HEK293 (cell line): ENCODE results near the gene SLC27A2.

Source experiments
- CTCF ChIA-PET: fragments of 350-600 bp; formaldehyde crosslinking; extraction: SDS; loops from one replicate; lab custom pipeline; 2021; ENCODE audit warnings: antibody characterized with exemption; lab: Yijun Ruan, JAX
- POLR2A ChIA-PET: fragments of 300-600 bp; formaldehyde crosslinking; extraction: SDS; loops from one replicate; lab custom pipeline; 2020; ENCODE audit warnings: antibody characterized with exemption, inconsistent platforms; lab: Yijun Ruan, JAX
- H3K27ac ChIP-seq: fragments of 200-500 bp; sonication (Bioruptor generic); 2 replicates; pipeline ENCODE4 v1.5.1; 2014; ENCODE audit warnings: low read depth, low read length, control low read depth, inconsistent platforms; ENCODE audit errors: extremely low read depth
- H3K36me3 ChIP-seq, 2 experiments: fragments of 200-500 bp in 1 of 2; sonication (Bioruptor generic) in 1 of 2; 1 replicate in 1 of 2; 2 replicates in 1 of 2; pipeline ENCODE4 v1.5.1; 2014 to 2017; ENCODE audit warnings: inconsistent platforms in 2 of 2, low read length in 2 of 2; ENCODE audit not compliant: control insufficient read depth in 2 of 2, insufficient read depth in 1 of 2
- H3K4me1 ChIP-seq: fragments of 200-500 bp; sonication (Bioruptor generic); 2 replicates; pipeline ENCODE4 v1.5.1; 2014; ENCODE audit warnings: mild to moderate bottlenecking, low read length, inconsistent platforms; ENCODE audit not compliant: control insufficient read depth, insufficient read depth
- H3K4me3 ChIP-seq: 2 replicates; pipeline ENCODE4 v1.5.1; 2011; ENCODE audit warnings: low read depth, mild to moderate bottlenecking, control low read depth, low read length, moderate library complexity
- H3K9me3 ChIP-seq: fragments of 200-500 bp; sonication (Bioruptor generic); 2 replicates; pipeline ENCODE4 v1.5.1; 2014; ENCODE audit warnings: low read depth, low read length, inconsistent platforms; ENCODE audit not compliant: control insufficient read depth, insufficient read depth
- GLIS2 ChIP-seq: fragments of 450-650 bp; formaldehyde crosslinking; IDR thresholded peaks from 2 replicates; pipeline ENCODE4 v1.5.1; 2016; ENCODE audit warnings: missing biosample characterization, missing genetic modification characterization
- HOXC10 ChIP-seq: sonication (generic); formaldehyde crosslinking; IDR thresholded peaks from 2 replicates; pipeline ENCODE4 v1.8.1; 2023; ENCODE audit warnings: mild to moderate bottlenecking, missing genetic modification reagents
- SETDB1 ChIP-seq: IDR thresholded peaks from one replicate; pipeline ENCODE4 v1.6.1; 2017; ENCODE audit warnings: mild to moderate bottlenecking, low read length, moderate library complexity, mixed read lengths; ENCODE audit not compliant: insufficient read length
- TCF7L2 ChIP-seq: IDR thresholded peaks from 2 replicates; pipeline ENCODE4 v1.6.1; 2011; ENCODE audit warnings: low read depth, mild to moderate bottlenecking, inconsistent platforms, low read length, moderate library complexity, borderline replicate concordance
- YY1 ChIP-seq: fragments of 450-650 bp; formaldehyde crosslinking; IDR thresholded peaks from 2 replicates; pipeline ENCODE4 v1.5.1; 2018; ENCODE audit warnings: missing biosample characterization, missing genetic modification characterization
- ZBTB20 ChIP-seq: fragments of 450-650 bp; formaldehyde crosslinking; IDR thresholded peaks from 2 replicates; pipeline ENCODE4 v1.5.1; 2016; ENCODE audit warnings: missing biosample characterization, missing genetic modification characterization
- ZBTB21 ChIP-seq: fragments of 450-650 bp; formaldehyde crosslinking; IDR thresholded peaks from 2 replicates; pipeline ENCODE4 v1.5.1; 2017; ENCODE audit warnings: missing biosample characterization, missing genetic modification characterization
- ZBTB48 ChIP-seq: fragments of 450-650 bp; formaldehyde crosslinking; IDR thresholded peaks from 2 replicates; pipeline ENCODE4 v1.5.1; 2016; ENCODE audit warnings: missing biosample characterization, missing genetic modification characterization
- ZNF133 ChIP-seq: fragments of 450-650 bp; formaldehyde crosslinking; IDR thresholded peaks from 2 replicates; pipeline ENCODE4 v1.5.1; 2016; ENCODE audit warnings: missing biosample characterization, missing genetic modification characterization
- ZNF138 ChIP-seq: fragments of 450-650 bp; formaldehyde crosslinking; IDR thresholded peaks from 2 replicates; pipeline ENCODE4 v1.5.1; 2016; ENCODE audit warnings: missing biosample characterization, missing genetic modification characterization, borderline replicate concordance
- ZNF140 ChIP-seq: fragments of 450-650 bp; formaldehyde crosslinking; IDR thresholded peaks from 2 replicates; pipeline ENCODE4 v1.5.1; 2016; ENCODE audit warnings: missing biosample characterization, missing genetic modification characterization
- ZNF16 ChIP-seq: fragments of 450-650 bp; formaldehyde crosslinking; IDR thresholded peaks from 2 replicates; pipeline ENCODE4 v1.5.1; 2016; ENCODE audit warnings: low read depth, missing biosample characterization, missing genetic modification characterization
- ZNF214 ChIP-seq: fragments of 450-650 bp; formaldehyde crosslinking; IDR thresholded peaks from 2 replicates; pipeline ENCODE4 v1.5.1; 2017; ENCODE audit warnings: missing biosample characterization, mild to moderate bottlenecking, missing genetic modification characterization, borderline replicate concordance
- ZNF335 ChIP-seq: fragments of 450-650 bp; formaldehyde crosslinking; conservative IDR thresholded peaks from 2 replicates; pipeline ENCODE4 v1.5.1; 2016; ENCODE audit warnings: missing biosample characterization, missing genetic modification characterization
- ZNF629 ChIP-seq: fragments of 450-650 bp; formaldehyde crosslinking; IDR thresholded peaks from 2 replicates; pipeline ENCODE4 v1.5.1; 2017; ENCODE audit warnings: missing biosample characterization, missing genetic modification characterization
- ZNF658 ChIP-seq: fragments of 450-650 bp; formaldehyde crosslinking; IDR thresholded peaks from 2 replicates; pipeline ENCODE4; 2016; ENCODE audit warnings: missing biosample characterization, missing genetic modification characterization
- ZNF660 ChIP-seq: fragments of 450-650 bp; IDR thresholded peaks from 2 replicates; pipeline ENCODE4 v1.5.1; 2018; ENCODE audit warnings: missing biosample characterization, mild to moderate bottlenecking, missing genetic modification characterization
- ZNF747 ChIP-seq: fragments of 450-650 bp; formaldehyde crosslinking; IDR thresholded peaks from 2 replicates; pipeline ENCODE4 v1.5.1; 2016; ENCODE audit warnings: missing biosample characterization, missing genetic modification characterization
- ZNF777 ChIP-seq: fragments of 450-650 bp; formaldehyde crosslinking; IDR thresholded peaks from 2 replicates; pipeline ENCODE4 v1.5.1; 2017; ENCODE audit warnings: missing biosample characterization, missing genetic modification characterization, borderline replicate concordance
- ZNF843 ChIP-seq: fragments of 450-650 bp; formaldehyde crosslinking; IDR thresholded peaks from 2 replicates; pipeline ENCODE4 v1.5.1; 2016; ENCODE audit warnings: missing biosample characterization, missing genetic modification characterization
- TF ChIP-seq, protein P1 (sequence below): fragments of 450-650 bp; formaldehyde crosslinking; IDR thresholded peaks from 2 replicates; pipeline ENCODE4 v1.5.1; 2016; ENCODE audit warnings: missing biosample characterization, missing genetic modification characterization, low read depth
- TF ChIP-seq, protein P2 (sequence below): fragments of 450-650 bp; formaldehyde crosslinking; IDR thresholded peaks from 2 replicates; pipeline ENCODE4 v1.5.1; 2016; ENCODE audit warnings: missing biosample characterization, missing genetic modification characterization
- TF ChIP-seq, protein P3 (sequence below): fragments of 450-650 bp; formaldehyde crosslinking; conservative IDR thresholded peaks from 2 replicates; pipeline ENCODE4 v1.5.1; 2016; ENCODE audit warnings: low read depth, missing biosample characterization, missing genetic modification characterization

Gene SLC27A2

DNA sequence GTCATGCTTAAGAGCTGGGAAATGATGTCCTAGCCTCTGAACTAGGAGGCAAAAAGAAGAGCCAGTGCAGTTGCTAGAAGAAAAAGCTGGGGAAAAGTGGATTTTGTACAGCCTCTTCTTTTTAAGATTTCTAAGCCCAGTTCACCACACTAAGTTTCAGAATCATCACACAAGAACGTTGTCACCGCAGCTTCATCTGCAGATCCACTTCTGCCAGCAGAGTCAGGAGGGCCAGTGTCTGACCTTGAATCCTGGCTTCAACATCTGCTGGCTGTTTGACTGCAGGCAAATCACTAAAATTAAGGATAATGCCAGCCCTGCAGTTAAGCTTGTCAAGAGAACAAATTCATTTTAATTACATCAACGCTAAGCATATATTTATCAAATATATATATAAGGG lies 47.3 kb downstream of the SLC27A2 start:
- CTCF ChIA-PET, result no interaction called here
- TF ChIP-seq ZNF214 (tag by site-specific recombination) (no peak), ZBTB21 (tag by site-specific recombination) (no peak), ZNF658 (no peak), ZNF777 (no peak), ZNF660 (tag by site-specific recombination) (no peak), YY1 (tag by site-specific recombination) (no peak), ZNF747 (no peak), ZNF138 (no peak), ZNF140 (tag by site-specific recombination) (no peak), ZNF629 (no peak), ZBTB48 (no peak), ZNF133 (tag by site-specific recombination) (no peak), ZNF335 (tag by site-specific recombination) (no peak), ZNF843 (tag by site-specific recombination) (no peak)
- TF ChIP-seq, protein P1, sequence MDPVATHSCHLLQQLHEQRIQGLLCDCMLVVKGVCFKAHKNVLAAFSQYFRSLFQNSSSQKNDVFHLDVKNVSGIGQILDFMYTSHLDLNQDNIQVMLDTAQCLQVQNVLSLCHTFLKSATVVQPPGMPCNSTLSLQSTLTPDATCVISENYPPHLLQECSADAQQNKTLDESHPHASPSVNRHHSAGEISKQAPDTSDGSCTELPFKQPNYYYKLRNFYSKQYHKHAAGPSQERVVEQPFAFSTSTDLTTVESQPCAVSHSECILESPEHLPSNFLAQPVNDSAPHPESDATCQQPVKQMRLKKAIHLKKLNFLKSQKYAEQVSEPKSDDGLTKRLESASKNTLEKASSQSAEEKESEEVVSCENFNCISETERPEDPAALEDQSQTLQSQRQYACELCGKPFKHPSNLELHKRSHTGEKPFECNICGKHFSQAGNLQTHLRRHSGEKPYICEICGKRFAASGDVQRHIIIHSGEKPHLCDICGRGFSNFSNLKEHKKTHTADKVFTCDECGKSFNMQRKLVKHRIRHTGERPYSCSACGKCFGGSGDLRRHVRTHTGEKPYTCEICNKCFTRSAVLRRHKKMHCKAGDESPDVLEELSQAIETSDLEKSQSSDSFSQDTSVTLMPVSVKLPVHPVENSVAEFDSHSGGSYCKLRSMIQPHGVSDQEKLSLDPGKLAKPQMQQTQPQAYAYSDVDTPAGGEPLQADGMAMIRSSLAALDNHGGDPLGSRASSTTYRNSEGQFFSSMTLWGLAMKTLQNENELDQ, result no peak
- TF ChIP-seq, all 188 proteins: peak for 0
- H3K4me1 ChIP-seq, result no peaks in the 10 kb centered on the region
- H3K9me3 ChIP-seq, result no peaks in the 10 kb centered on the region
- POLR2A ChIA-PET, result no interaction called here
- H3K27ac ChIP-seq, result no peak overlapping the region
- H3K4me3 ChIP-seq, result no peak overlapping the region
- peaks cover 0 to 8% of the 10 kb centered on the region in 2 experiments; a peak in 1 of 3 replicates for H3K36me3 ChIP-seq

DNA sequence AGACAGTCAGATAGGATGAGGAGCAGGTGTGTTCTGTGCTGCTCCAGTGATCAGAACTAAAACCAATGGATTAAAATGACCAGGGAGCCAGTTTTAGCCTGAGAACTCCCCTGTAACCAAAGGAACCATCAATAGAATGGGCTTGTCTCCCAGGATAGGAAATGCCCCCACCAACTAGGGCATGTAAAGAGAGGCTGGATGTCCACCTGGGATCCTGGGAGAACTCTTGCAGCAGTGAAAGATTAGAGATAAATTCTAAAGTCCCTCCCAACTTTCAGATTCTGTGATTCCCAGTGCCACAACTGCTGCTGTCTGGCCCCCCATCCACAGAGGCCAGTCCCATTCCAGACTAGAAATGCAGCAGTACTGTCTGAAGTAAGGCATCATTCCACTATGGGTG lies 49.8 kb downstream of the SLC27A2 start:
- Histone ChIP-seq H3K36me3 (peaks cover 0 to 8% of the 10 kb centered on the region in 2 experiments; a peak in 1 of 3 replicates), H3K4me3 (no peak overlapping the region), H3K4me1 (no peaks in the 10 kb centered on the region), H3K9me3 (no peaks in the 10 kb centered on the region), H3K27ac (no peak overlapping the region)
- ChIA-PET POLR2A (no interaction called here), CTCF (no interaction called here)
- no peak for TF ChIP-seq SETDB1

DNA sequence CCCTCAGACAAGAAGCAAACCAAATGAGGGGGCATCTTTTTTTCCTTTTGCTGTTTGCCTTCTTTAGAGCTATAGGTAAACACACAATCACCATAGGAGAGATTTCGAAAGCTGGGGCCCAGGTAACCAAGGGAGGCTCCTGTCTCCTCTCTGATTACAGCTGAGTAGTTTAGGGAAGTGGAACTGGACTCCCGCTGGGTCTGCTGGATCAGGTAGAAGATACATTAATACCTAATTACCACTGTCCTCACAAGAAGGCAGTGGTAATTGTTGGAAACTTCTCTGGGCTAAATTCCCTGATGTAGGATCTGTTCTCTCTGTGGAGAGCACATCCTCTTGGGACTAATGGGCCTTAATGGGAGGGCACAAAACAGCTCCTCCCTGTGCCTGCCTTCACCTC lies 50.8 kb downstream of the SLC27A2 start:
- Histone ChIP-seq H3K27ac (no peak overlapping the region), H3K4me3 (no peak overlapping the region)
- TF ChIP-seq HOXC10 (no peak), TCF7L2 (no peak), ZBTB20 (tag by site-specific recombination) (no peak), YY1 (tag by site-specific recombination) (no peak), ZNF16 (tag by site-specific recombination) (no peak), GLIS2 (tag by site-specific recombination) (no peak)
- TF ChIP-seq, protein P2, sequence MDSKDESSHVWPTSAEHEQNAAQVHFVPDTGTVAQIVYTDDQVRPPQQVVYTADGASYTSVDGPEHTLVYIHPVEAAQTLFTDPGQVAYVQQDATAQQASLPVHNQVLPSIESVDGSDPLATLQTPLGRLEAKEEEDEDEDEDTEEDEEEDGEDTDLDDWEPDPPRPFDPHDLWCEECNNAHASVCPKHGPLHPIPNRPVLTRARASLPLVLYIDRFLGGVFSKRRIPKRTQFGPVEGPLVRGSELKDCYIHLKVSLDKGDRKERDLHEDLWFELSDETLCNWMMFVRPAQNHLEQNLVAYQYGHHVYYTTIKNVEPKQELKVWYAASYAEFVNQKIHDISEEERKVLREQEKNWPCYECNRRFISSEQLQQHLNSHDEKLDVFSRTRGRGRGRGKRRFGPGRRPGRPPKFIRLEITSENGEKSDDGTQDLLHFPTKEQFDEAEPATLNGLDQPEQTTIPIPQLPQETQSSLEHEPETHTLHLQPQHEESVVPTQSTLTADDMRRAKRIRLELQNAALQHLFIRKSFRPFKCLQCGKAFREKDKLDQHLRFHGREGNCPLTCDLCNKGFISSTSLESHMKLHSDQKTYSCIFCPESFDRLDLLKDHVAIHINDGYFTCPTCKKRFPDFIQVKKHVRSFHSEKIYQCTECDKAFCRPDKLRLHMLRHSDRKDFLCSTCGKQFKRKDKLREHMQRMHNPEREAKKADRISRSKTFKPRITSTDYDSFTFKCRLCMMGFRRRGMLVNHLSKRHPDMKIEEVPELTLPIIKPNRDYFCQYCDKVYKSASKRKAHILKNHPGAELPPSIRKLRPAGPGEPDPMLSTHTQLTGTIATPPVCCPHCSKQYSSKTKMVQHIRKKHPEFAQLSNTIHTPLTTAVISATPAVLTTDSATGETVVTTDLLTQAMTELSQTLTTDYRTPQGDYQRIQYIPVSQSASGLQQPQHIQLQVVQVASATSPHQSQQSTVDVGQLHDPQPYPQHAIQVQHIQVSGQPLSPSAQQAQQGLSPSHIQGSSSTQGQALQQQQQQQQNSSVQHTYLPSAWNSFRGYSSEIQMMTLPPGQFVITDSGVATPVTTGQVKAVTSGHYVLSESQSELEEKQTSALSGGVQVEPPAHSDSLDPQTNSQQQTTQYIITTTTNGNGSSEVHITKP (tag by site-specific recombination), result no peak
- TF ChIP-seq, protein P3, sequence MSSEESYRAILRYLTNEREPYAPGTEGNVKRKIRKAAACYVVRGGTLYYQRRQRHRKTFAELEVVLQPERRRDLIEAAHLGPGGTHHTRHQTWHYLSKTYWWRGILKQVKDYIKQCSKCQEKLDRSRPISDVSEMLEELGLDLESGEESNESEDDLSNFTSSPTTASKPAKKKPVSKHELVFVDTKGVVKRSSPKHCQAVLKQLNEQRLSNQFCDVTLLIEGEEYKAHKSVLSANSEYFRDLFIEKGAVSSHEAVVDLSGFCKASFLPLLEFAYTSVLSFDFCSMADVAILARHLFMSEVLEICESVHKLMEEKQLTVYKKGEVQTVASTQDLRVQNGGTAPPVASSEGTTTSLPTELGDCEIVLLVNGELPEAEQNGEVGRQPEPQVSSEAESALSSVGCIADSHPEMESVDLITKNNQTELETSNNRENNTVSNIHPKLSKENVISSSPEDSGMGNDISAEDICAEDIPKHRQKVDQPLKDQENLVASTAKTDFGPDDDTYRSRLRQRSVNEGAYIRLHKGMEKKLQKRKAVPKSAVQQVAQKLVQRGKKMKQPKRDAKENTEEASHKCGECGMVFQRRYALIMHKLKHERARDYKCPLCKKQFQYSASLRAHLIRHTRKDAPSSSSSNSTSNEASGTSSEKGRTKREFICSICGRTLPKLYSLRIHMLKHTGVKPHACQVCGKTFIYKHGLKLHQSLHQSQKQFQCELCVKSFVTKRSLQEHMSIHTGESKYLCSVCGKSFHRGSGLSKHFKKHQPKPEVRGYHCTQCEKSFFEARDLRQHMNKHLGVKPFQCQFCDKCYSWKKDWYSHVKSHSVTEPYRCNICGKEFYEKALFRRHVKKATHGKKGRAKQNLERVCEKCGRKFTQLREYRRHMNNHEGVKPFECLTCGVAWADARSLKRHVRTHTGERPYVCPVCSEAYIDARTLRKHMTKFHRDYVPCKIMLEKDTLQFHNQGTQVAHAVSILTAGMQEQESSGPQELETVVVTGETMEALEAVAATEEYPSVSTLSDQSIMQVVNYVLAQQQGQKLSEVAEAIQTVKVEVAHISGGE, result no peak
- TF ChIP-seq, all 188 proteins: peak for 0
- ChIA-PET POLR2A (no interaction called here), CTCF (interaction anchor here (0.6 kb wide), 2 partner anchors 14 to 83 kb away, joined by 3 read pairs; no protein-coding TSS in a partner anchor)
- no peaks in the 10 kb centered on the region for H3K4me1 ChIP-seq
- peaks cover 0 to under 1% of the 10 kb centered on the region in 2 experiments; a peak in 1 of 3 replicates for H3K36me3 ChIP-seq
- no peaks in the 10 kb centered on the region for H3K9me3 ChIP-seq
